CD4-positive, alpha-beta T cell (primary cell): ENCODE data around the gene DNAJC19. TPM values are rescaled to one million over a fixed set of nuclear protein-coding genes. Genes with fewer than 3 reads are reported as not detected.
"Not testable (repeated sequence)": the region's sequence is repeated elsewhere in the genome, so short reads cannot be mapped to it uniquely, and the experiment has no call there.

ENCODE experiments used
- ATAC-seq: fragments of 200-7000 bp; cut with Tn5 transposase; one replicate; pipeline ENCODE4 v1.10.0; 2022; ENCODE audit warnings: mild to moderate bottlenecking; ENCODE audit not compliant: poor library complexity
- CTCF ChIA-PET: fragments of 350-600 bp; sonication (Branson Sonifier 250); formaldehyde crosslinking; loops from one replicate; lab custom pipeline; 2021; ENCODE audit warnings: antibody characterized with exemption, inconsistent platforms; lab: Charles Lee
- POLR2A ChIA-PET: fragments of 350-600 bp; sonication (Branson Sonifier 250); formaldehyde crosslinking; loops from one replicate; lab custom pipeline; 2021; ENCODE audit warnings: antibody characterized with exemption, inconsistent platforms; lab: Charles Lee
- DNase-seq, 14 experiments: peaks; one replicate each; pipeline ENCODE4 v3.0.0-alpha.2; 2013 to 2020; ENCODE audit warnings: mixed read lengths in 2 of 14
- H3K27ac ChIP-seq, 2 donors: one replicate each; pipeline versions ENCODE4 v1.5.1 to v1.7.0; 2013; ENCODE audit warnings: low read length in 2 of 2, low read depth in 1 of 2, mild to moderate bottlenecking in 1 of 2
- H3K27me3 ChIP-seq, 2 experiments: 1 replicate in 1 of 2; 2 replicates in 1 of 2; pipeline versions ENCODE4 v1.6.1 to v1.7.0; 2013; ENCODE audit warnings: low read length in 2 of 2, control low read depth in 1 of 2, mild to moderate bottlenecking in 1 of 2, moderate library complexity in 1 of 2; ENCODE audit not compliant: insufficient read depth in 2 of 2, control insufficient read depth in 1 of 2
- H3K36me3 ChIP-seq: one replicate; pipeline ENCODE4 v1.6.1; 2013; ENCODE audit warnings: low read length, control low read depth; ENCODE audit not compliant: insufficient read depth
- H3K4me1 ChIP-seq: one replicate; pipeline ENCODE4 v1.6.1; 2013; ENCODE audit warnings: low read length, control low read depth; ENCODE audit not compliant: insufficient read depth
- H3K4me3 ChIP-seq: one replicate; pipeline ENCODE4 v1.5.1; 2013; ENCODE audit warnings: mild to moderate bottlenecking, low read length, moderate library complexity
- H3K9me3 ChIP-seq, 2 experiments: 1 replicate in 1 of 2; 2 replicates in 1 of 2; pipeline versions ENCODE4 v1.6.1 to v1.7.0; 2013; ENCODE audit warnings: low read length in 2 of 2, mild to moderate bottlenecking in 2 of 2, control low read depth in 1 of 2, moderate library complexity in 1 of 2; ENCODE audit not compliant: control insufficient read depth in 1 of 2, insufficient read depth in 1 of 2
- H3K27ac Mint-ChIP-seq: one replicate; pipeline ENCODE4 v1.8.0; 2020; ENCODE audit warnings: mixed read lengths
- H3K27me3 Mint-ChIP-seq: one replicate; pipeline ENCODE4 v1.8.0; 2021; ENCODE audit warnings: mixed read lengths
- H3K36me3 Mint-ChIP-seq: one replicate; pipeline ENCODE4 v1.8.0; 2021; ENCODE audit warnings: low read depth, mixed read lengths
- H3K4me1 Mint-ChIP-seq: one replicate; pipeline ENCODE4 v1.8.0; 2021; ENCODE audit warnings: low read depth, mixed read lengths
- H3K4me3 Mint-ChIP-seq: one replicate; pipeline ENCODE4 v1.8.0; 2020; ENCODE audit warnings: mild to moderate bottlenecking, mixed read lengths
- H3K9me3 Mint-ChIP-seq: one replicate; pipeline ENCODE4 v1.8.0; 2020; ENCODE audit warnings: mixed read lengths
- intact Hi-C, 2 experiments: fragments of 100-400 bp; cut with DNase I in 1 of 2; cut with micrococcal nuclease in 1 of 2; formaldehyde crosslinking; loops; one replicate each; pipeline versions ENCODE4 v1.15.1 to v1.9.0; 2023 to 2025; cut with DNase I, micrococcal nuclease
- total RNA-seq, 174 experiments: library from RNA in 2 of 174; stranded (reverse) in 2 of 174; gene quantifications; one replicate each; pipeline ENCODE4 v1.2.3 and lab custom pipeline; 2021 to 2026
- TF ChIP-seq, protein P1 (sequence below): fragments of 200-600 bp; IDR thresholded peaks from one replicate; pipeline ENCODE4 v1.8.0; 2022; ENCODE audit warnings: antibody characterized with exemption, mild to moderate bottlenecking

Gene DNAJC19
- total RNA-seq, 2 experiments from 2014 or later, result 28.7 to 40.2 TPM

DNA sequence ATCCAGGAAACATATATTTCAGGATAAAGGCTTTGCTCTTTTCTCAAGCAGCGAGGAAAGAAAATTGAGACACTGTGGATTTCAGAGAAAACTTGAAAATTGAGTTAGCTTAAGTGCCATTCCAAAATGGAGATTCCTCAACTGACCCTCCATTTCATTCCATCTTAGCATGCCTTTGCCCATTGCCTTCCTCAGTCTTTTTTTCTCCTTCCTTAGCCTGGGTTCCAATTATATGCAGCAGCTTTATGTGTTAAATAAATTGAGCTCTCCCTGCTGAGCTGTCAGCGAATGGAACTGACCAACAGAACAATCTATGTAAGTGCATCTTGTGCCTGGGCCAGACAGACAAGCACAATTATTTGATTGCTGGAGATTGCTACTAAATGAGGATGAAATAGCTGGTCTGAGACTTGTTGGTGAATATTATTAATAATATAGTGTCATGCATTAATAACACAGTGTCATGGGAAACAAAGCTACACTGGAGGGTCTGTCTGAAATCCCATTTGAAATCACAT lies 6.9 kb upstream of the DNAJC19 start:
- POLR2A ChIA-PET, result no interaction called here
- no peak overlapping the region for H3K4me3 Mint-ChIP-seq

DNA sequence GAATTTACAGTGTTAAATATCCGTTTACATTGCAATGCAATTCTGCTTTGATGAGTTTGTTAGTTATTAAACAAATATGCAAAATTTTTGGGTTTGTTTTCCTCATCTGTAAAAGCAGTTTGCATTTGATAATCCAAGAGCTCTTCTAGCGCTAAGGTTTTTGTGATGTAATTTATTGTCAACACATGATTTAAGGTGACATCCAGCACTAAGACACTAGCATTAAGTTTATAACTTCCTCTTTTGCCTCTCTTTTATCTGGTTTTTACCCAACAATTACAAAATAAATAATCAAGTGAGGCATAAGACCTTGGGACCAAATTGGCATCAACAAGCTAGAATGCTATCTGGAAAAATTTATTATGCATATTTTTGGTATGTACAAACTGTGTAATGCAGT lies 969 bp upstream of the DNAJC19 start:
- ATAC-seq, result no peak
- H3K27me3 ChIP-seq, result no peaks in the 10 kb centered on the region
- CTCF ChIA-PET, result no interaction called here
- DNase-seq, result no peak
- peak overlapping the region; percentile 85 for H3K4me3 ChIP-seq
- H3K9me3 Mint-ChIP-seq, result no peaks in the 10 kb centered on the region
- H3K9me3 ChIP-seq, result no peaks in the 10 kb centered on the region
- H3K36me3 Mint-ChIP-seq, result peaks cover 42% of the 10 kb centered on the region
- peak overlapping the region in 1 of 2 donors; percentile 63 for H3K27ac ChIP-seq
- intact Hi-C loops, result loop anchor here in 1 of 2 experiments (2.0 to 10.0 kb wide), 2 partner anchors 78 to 1984 kb away; partner anchors contain the start of gene FXR1
- H3K36me3 ChIP-seq, result peaks cover 20% of the 10 kb centered on the region
- H3K4me1 Mint-ChIP-seq, result peaks cover 47% of the 10 kb centered on the region
- TF ChIP-seq, protein P1, sequence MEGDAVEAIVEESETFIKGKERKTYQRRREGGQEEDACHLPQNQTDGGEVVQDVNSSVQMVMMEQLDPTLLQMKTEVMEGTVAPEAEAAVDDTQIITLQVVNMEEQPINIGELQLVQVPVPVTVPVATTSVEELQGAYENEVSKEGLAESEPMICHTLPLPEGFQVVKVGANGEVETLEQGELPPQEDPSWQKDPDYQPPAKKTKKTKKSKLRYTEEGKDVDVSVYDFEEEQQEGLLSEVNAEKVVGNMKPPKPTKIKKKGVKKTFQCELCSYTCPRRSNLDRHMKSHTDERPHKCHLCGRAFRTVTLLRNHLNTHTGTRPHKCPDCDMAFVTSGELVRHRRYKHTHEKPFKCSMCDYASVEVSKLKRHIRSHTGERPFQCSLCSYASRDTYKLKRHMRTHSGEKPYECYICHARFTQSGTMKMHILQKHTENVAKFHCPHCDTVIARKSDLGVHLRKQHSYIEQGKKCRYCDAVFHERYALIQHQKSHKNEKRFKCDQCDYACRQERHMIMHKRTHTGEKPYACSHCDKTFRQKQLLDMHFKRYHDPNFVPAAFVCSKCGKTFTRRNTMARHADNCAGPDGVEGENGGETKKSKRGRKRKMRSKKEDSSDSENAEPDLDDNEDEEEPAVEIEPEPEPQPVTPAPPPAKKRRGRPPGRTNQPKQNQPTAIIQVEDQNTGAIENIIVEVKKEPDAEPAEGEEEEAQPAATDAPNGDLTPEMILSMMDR, result no peak
- peak overlapping the region; percentile 94 for H3K27ac Mint-ChIP-seq
- POLR2A ChIA-PET, result interaction anchor here (2.7 to 3.3 kb wide), 2 partner anchors 79 to 389 kb away, joined by 14 to 41 read pairs; partner anchors contain the start of genes FXR1 and TTC14
- H3K27me3 Mint-ChIP-seq, result peaks cover 12% of the 10 kb centered on the region
- peaks cover 8% of the 10 kb centered on the region for H3K4me1 ChIP-seq
- peak overlapping the region; percentile 99 for H3K4me3 Mint-ChIP-seq

More for the DNA sequence above, 6.9 kb upstream of the DNAJC19 start:
- CTCF ChIA-PET, result no interaction called here
- H3K4me1 Mint-ChIP-seq, result peaks cover 1% of the 10 kb centered on the region
- peaks cover 10% of the 10 kb centered on the region for H3K36me3 Mint-ChIP-seq
- peaks cover 12% of the 10 kb centered on the region for H3K9me3 Mint-ChIP-seq
- intact Hi-C loops, result loop anchor here in 1 of 2 experiments (10.0 kb wide), 1 partner anchor 1978 kb away; no protein-coding TSS in a partner anchor
- no peak for ATAC-seq
- H3K9me3 ChIP-seq, result peaks cover 0 to 2% of the 10 kb centered on the region in 2 experiments
- TF ChIP-seq, protein P1, result no peak
- H3K27me3 Mint-ChIP-seq, result peaks cover 17% of the 10 kb centered on the region
- no peak for DNase-seq
- H3K4me3 ChIP-seq, result no peak overlapping the region
- no peaks in the 10 kb centered on the region for H3K27me3 ChIP-seq
- H3K36me3 ChIP-seq, result no peaks in the 10 kb centered on the region
- H3K27ac ChIP-seq, result no peak overlapping the region
- no peaks in the 10 kb centered on the region for H3K4me1 ChIP-seq
- no peak overlapping the region for H3K27ac Mint-ChIP-seq

DNA sequence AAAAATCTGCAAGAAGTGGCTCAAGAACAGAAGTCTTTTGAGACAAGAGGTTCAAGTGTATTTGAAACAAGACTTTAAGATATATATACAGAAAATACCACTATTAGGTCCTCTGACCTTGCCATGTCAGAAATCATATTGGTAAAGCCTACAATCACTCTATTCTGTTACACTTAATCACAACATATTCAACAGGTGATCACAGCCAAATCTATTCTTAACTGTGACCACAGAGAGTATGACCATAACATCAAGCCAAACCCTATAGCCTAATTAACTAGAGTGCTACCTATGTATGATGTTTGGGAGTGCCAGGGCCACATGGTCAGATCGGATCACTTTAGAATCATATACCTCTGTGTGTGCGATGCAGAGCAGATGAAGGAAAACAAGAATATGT lies 2.2 kb downstream of the DNAJC19 start:
- Histone ChIP-seq H3K27ac (no peak overlapping the region), H3K4me3 (no peak overlapping the region), H3K27me3 (no peaks in the 10 kb centered on the region), H3K4me1 (peaks cover 8% of the 10 kb centered on the region), H3K9me3 (no peaks in the 10 kb centered on the region), H3K36me3 (peaks cover 33% of the 10 kb centered on the region)
- DNase-seq (no peak), ATAC-seq (no peak)
- ChIA-PET CTCF (no interaction called here), POLR2A (no interaction called here)
- no peaks in the 10 kb centered on the region for H3K9me3 Mint-ChIP-seq
- peaks cover 58% of the 10 kb centered on the region for H3K4me1 Mint-ChIP-seq
- no peaks in the 10 kb centered on the region for H3K27me3 Mint-ChIP-seq
- peaks cover 71% of the 10 kb centered on the region for H3K36me3 Mint-ChIP-seq
- H3K27ac Mint-ChIP-seq, result peak overlapping the region; percentile 94
- intact Hi-C loops, result loop anchor here (5.0 kb wide), 3 partner anchors 75 to 1805 kb away; partner anchors contain the start of genes ATP11B (in 1 of the 2), FXR1 (in 1 of the 2) and TTC14 (in 1 of the 2)
- H3K4me3 Mint-ChIP-seq, result peak overlapping the region; percentile 99
- TF ChIP-seq, protein P1, result no peak

DNA sequence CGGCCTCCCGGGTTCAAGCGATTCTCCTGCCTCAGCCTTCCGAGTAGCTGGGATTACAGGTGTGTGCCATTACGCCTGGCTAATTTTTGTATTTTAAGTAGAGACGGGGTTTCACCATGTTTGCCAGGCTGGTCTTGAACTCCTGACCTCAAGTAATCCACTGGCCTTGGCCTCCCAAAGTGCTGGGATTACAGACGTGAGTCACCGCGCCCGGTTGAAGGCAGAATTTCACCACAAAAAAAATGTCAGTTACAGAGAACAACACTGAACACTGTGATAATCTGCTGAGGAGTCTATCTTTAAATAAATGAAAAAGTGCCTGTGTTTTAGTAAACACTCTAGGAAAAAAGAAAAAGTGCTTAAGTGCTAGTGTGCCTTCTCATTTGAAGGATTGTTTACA lies 3.2 kb downstream of the DNAJC19 start:
- intact Hi-C loops, result loop anchor here (5.0 kb wide), 3 partner anchors 74 to 1806 kb away; partner anchors contain the start of genes ATP11B (in 1 of the 2), FXR1 (in 1 of the 2) and TTC14 (in 1 of the 2)
- H3K36me3 ChIP-seq, result peaks cover 33% of the 10 kb centered on the region
- POLR2A ChIA-PET, result not testable (repeated sequence)

More for the DNA sequence above, 3.2 kb downstream of the DNAJC19 start:
- H3K27ac Mint-ChIP-seq, result peak overlapping the region; percentile 94
- H3K27ac ChIP-seq, CTCF ChIA-PET, H3K4me3 Mint-ChIP-seq, H3K9me3 Mint-ChIP-seq, H3K27me3 Mint-ChIP-seq, H3K27me3 ChIP-seq, ATAC-seq, DNase-seq, H3K4me1 ChIP-seq, H3K9me3 ChIP-seq, H3K4me3 ChIP-seq: not testable (repeated sequence)
- H3K4me1 Mint-ChIP-seq, result peaks cover 62% of the 10 kb centered on the region
- H3K36me3 Mint-ChIP-seq, result peaks cover 80% of the 10 kb centered on the region
